CD4-positive, alpha-beta T cell treated with Interleukin-6 at 100 ng/mL for 8 hours (primary cell): ENCODE results near the gene DCAF5.
A peak's percentile ranks its signal among the peaks of the same experiment; 100 is the strongest.

Source experiments
- DNase-seq: peaks from one replicate; pipeline ENCODE4 v3.0.0-alpha.2; 2020; ENCODE audit warnings: mixed read lengths, low spot score

The DCAF5 gene

GRCh38 chr14:69003626-69004025 is 149.3 kb downstream of the DCAF5 start:
- no peak for DNase-seq

- peak; percentile 10 for DNase-seq
These were observed 150.8 kb downstream of the DCAF5 start for GRCh38 chr14:69002069-69002468.

- no peak for DNase-seq
These were observed 151.5 kb downstream of the DCAF5 start for GRCh38 chr14:69001375-69001774.
